MM.1S (cell line): ENCODE data around the gene EXOC4.

Experiments
- EZH2 ChIP-seq: fragments of 300-600 bp; sonication (generic); optimal IDR thresholded peaks from 2 replicates; pipeline ENCODE3; 2017; ENCODE audit warnings: low read depth, mild to moderate bottlenecking, antibody characterized with exemption, low read length, mixed read lengths
- EZH2phosphoT487 ChIP-seq: fragments of 300-600 bp; sonication (generic); IDR thresholded peaks from 2 replicates; pipeline ENCODE4 v1.6.1; 2018; ENCODE audit warnings: antibody characterized with exemption, low read length
- TF ChIP-seq, protein P1 (sequence below): fragments of 300-600 bp; sonication (generic); IDR thresholded peaks from 2 replicates; pipeline ENCODE4 v1.5.1; 2016; ENCODE audit warnings: antibody characterized with exemption, low read length, mixed read lengths

DNA sequence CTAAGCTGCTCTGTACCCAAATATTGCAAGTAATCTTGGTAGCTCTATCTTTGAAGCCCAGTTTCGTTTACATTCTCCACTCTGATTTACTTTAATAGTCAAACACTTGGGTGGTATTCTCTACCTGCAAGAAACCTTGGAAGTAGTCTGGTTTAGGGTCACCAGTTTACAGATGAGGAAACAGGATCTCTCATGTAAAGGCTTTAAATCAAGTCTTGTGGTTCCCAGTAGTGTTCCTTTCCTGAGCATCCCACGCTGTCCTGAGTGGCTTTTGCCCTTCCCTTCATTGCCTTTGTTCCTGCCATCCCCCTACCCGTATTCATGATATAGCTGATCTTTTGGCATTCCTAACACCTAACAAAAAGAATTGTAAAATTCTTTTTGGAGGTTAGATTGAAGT lies 20.3 kb downstream of the EXOC4 start:
- TF ChIP-seq, protein P1, sequence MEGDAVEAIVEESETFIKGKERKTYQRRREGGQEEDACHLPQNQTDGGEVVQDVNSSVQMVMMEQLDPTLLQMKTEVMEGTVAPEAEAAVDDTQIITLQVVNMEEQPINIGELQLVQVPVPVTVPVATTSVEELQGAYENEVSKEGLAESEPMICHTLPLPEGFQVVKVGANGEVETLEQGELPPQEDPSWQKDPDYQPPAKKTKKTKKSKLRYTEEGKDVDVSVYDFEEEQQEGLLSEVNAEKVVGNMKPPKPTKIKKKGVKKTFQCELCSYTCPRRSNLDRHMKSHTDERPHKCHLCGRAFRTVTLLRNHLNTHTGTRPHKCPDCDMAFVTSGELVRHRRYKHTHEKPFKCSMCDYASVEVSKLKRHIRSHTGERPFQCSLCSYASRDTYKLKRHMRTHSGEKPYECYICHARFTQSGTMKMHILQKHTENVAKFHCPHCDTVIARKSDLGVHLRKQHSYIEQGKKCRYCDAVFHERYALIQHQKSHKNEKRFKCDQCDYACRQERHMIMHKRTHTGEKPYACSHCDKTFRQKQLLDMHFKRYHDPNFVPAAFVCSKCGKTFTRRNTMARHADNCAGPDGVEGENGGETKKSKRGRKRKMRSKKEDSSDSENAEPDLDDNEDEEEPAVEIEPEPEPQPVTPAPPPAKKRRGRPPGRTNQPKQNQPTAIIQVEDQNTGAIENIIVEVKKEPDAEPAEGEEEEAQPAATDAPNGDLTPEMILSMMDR = no peak
- TF ChIP-seq EZH2 = no peak
- no peak for TF ChIP-seq EZH2phosphoT487
